Endothelial cell (in vitro differentiated cells): ENCODE measurements around the gene WSCD1. TPM values are rescaled to one million over a fixed set of nuclear protein-coding genes. Genes with fewer than 3 reads are reported as not detected.

Source experiments
- DNase-seq: peaks from one replicate; pipeline ENCODE4 v3.0.0; 2021; ENCODE audit warnings: low spot score
- H3K27ac Mint-ChIP-seq: one replicate; pipeline ENCODE4 v1.8.0; 2021; ENCODE audit warnings: mixed read lengths, inconsistent platforms; ENCODE audit not compliant: unreplicated experiment
- H3K27me3 Mint-ChIP-seq: one replicate; pipeline ENCODE4 v1.8.0; 2021; ENCODE audit warnings: mild to moderate bottlenecking, moderate library complexity, mixed read lengths, inconsistent platforms; ENCODE audit not compliant: unreplicated experiment
- H3K36me3 Mint-ChIP-seq: one replicate; pipeline ENCODE4 v1.8.0; 2021; ENCODE audit warnings: mild to moderate bottlenecking, low read depth, mixed read lengths, inconsistent platforms; ENCODE audit not compliant: unreplicated experiment
- H3K4me1 Mint-ChIP-seq: one replicate; pipeline ENCODE4 v1.8.0; 2021; ENCODE audit warnings: mild to moderate bottlenecking, mixed read lengths, inconsistent platforms; ENCODE audit not compliant: unreplicated experiment
- H3K4me3 Mint-ChIP-seq: one replicate; pipeline ENCODE4 v1.8.0; 2021; ENCODE audit warnings: mild to moderate bottlenecking, mixed read lengths, inconsistent platforms; ENCODE audit not compliant: unreplicated experiment
- H3K9me3 Mint-ChIP-seq: one replicate; pipeline ENCODE4 v1.8.0; 2021; ENCODE audit warnings: mixed read lengths, inconsistent platforms; ENCODE audit not compliant: unreplicated experiment
- total RNA-seq: library from RNA; stranded (reverse); fragmentation: NEBNext Ultra II Directional; extraction: Animal tissue kit (Norgen Biotek cat#: 25700); gene quantifications from one replicate; pipeline ENCODE4 v1.2.1, GENCODE V29; 2021; ENCODE audit not compliant: unreplicated experiment
- TF ChIP-seq, protein P1 (sequence below): fragments of 200-600 bp; sonication (generic); IDR thresholded peaks from one replicate; pipeline ENCODE4 v1.5.0; 2021; ENCODE audit warnings: antibody characterized with exemption; ENCODE audit not compliant: unreplicated experiment

Gene WSCD1
- total RNA-seq, 1 donor from 2014 or later, result 43.9 TPM

DNA sequence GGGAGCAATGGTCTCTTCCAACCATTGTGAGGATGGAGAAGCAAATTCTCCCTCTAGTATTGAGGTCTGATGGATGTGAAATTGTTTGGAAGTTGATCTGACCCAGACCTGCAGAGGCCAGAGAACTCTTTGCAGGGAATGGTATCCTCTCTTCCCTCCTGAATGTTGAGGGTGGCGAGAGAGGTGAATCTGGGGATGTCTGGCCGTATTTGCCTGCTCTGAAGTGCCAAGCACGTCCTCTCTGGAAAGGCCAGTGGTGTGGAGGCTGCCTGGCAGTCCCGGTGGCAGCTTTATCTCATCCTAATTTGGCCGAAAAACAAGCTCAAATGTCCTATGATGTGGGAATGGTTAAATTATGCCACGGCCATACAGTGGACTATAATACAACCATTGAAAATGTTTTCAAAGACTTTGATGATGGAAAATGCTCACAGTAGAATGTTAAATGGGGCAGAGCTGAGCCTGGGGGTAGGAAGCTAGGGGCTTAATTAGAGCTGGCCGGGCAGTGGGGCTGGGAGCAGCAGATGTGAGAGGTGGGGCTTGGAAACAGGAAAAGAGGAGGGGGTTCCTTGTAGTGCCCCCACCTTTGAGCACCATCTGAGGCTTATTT, 30.8 kb downstream of the WSCD1 start:
- peaks cover 30% of the 10 kb centered on the region for H3K36me3 Mint-ChIP-seq
- TF ChIP-seq, protein P1, sequence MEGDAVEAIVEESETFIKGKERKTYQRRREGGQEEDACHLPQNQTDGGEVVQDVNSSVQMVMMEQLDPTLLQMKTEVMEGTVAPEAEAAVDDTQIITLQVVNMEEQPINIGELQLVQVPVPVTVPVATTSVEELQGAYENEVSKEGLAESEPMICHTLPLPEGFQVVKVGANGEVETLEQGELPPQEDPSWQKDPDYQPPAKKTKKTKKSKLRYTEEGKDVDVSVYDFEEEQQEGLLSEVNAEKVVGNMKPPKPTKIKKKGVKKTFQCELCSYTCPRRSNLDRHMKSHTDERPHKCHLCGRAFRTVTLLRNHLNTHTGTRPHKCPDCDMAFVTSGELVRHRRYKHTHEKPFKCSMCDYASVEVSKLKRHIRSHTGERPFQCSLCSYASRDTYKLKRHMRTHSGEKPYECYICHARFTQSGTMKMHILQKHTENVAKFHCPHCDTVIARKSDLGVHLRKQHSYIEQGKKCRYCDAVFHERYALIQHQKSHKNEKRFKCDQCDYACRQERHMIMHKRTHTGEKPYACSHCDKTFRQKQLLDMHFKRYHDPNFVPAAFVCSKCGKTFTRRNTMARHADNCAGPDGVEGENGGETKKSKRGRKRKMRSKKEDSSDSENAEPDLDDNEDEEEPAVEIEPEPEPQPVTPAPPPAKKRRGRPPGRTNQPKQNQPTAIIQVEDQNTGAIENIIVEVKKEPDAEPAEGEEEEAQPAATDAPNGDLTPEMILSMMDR, result no peak
- no peak for DNase-seq
- no peaks in the 10 kb centered on the region for H3K9me3 Mint-ChIP-seq
- H3K4me1 Mint-ChIP-seq, result peaks cover 53% of the 10 kb centered on the region
- no peaks in the 10 kb centered on the region for H3K27me3 Mint-ChIP-seq
- no peak overlapping the region for H3K27ac Mint-ChIP-seq
- H3K4me3 Mint-ChIP-seq, result no peak overlapping the region

- no peak overlapping the region for H3K27ac Mint-ChIP-seq
- H3K4me3 Mint-ChIP-seq, result no peak overlapping the region
- no peaks in the 10 kb centered on the region for H3K9me3 Mint-ChIP-seq
- peaks cover 35% of the 10 kb centered on the region for H3K36me3 Mint-ChIP-seq
- H3K4me1 Mint-ChIP-seq, result peaks cover 53% of the 10 kb centered on the region
- DNase-seq, result no peak
- TF ChIP-seq, protein P1, result no peak
- H3K27me3 Mint-ChIP-seq, result peaks cover 3% of the 10 kb centered on the region
Measured at GRCh38 chr17:6101706-6102105, 31.5 kb downstream of the WSCD1 start.

- Mint-ChIP-seq H3K36me3 (peaks cover 35% of the 10 kb centered on the region), H3K4me3 (no peak overlapping the region), H3K9me3 (no peaks in the 10 kb centered on the region), H3K27me3 (peaks cover 5% of the 10 kb centered on the region), H3K4me1 (peaks cover 44% of the 10 kb centered on the region), H3K27ac (no peak overlapping the region)
- no peak for DNase-seq
- TF ChIP-seq, protein P1, result no peak
Measured at GRCh38 chr17:6102615-6103014, 32.4 kb downstream of the WSCD1 start.

- Mint-ChIP-seq H3K9me3 (no peaks in the 10 kb centered on the region), H3K4me1 (peaks cover 25% of the 10 kb centered on the region), H3K27ac (no peak overlapping the region), H3K4me3 (no peak overlapping the region), H3K36me3 (peaks cover 30% of the 10 kb centered on the region), H3K27me3 (peaks cover 5% of the 10 kb centered on the region)
- no peak for DNase-seq
- TF ChIP-seq, protein P1, result no peak
Measured at GRCh38 chr17:6104956-6105648, 34.9 kb downstream of the WSCD1 start.

- H3K27me3 Mint-ChIP-seq, result peaks cover 5% of the 10 kb centered on the region
- TF ChIP-seq, protein P1, result no peak
Measured at GRCh38 chr17:6105649-6106007, 35.4 kb downstream of the WSCD1 start.

More at GRCh38 chr17:6105649-6106007, 35.4 kb downstream of the WSCD1 start:
- Mint-ChIP-seq H3K9me3 (no peaks in the 10 kb centered on the region), H3K4me3 (no peak overlapping the region), H3K36me3 (peaks cover 35% of the 10 kb centered on the region), H3K4me1 (peaks cover 25% of the 10 kb centered on the region), H3K27ac (no peak overlapping the region)
- no peak for DNase-seq
